GM20000 (cell line): Measurements from ENCODE around the gene NECAB3.

ENCODE experiments used
- DNase-seq: peaks from one replicate; pipeline ENCODE4 v3.0.0; 2012; ENCODE audit warnings: low spot score
- CTCF ChIP-seq: IDR thresholded peaks from 2 replicates; pipeline ENCODE4 v1.5.1; 2012; ENCODE audit warnings: mild to moderate bottlenecking, control low read depth; ENCODE audit errors: extremely low read depth, missing control alignments

The NECAB3 gene

GRCh38 chr20:33686100-33686983 lies 12.1 kb upstream of the NECAB3 start, which contains the start of gene E2F1:
TSS of gene E2F1 (minus strand) at chr20:33686385. CDS start at chr20:33686264, 121 bp downstream.
- peak; percentile 99 for DNase-seq
- TF ChIP-seq CTCF, result no peak

GRCh38 chr20:33685328-33686099 lies 11.3 kb upstream of the NECAB3 start:
- no peak for TF ChIP-seq CTCF
- DNase-seq, result peak; percentile 86

GRCh38 chr20:33684533-33685327 lies 10.5 kb upstream of the NECAB3 start:
- DNase-seq, result no peak
- TF ChIP-seq CTCF, result no peak

- DNase-seq, result no peak
- TF ChIP-seq CTCF, result no peak
Observed at GRCh38 chr20:33681728-33682353, 7.6 kb upstream of the NECAB3 start.

- no peak for TF ChIP-seq CTCF
- no peak for DNase-seq
Observed at GRCh38 chr20:33681288-33681687, 7.1 kb upstream of the NECAB3 start.

- no peak for DNase-seq
- TF ChIP-seq CTCF, result no peak
Observed at GRCh38 chr20:33680686-33681085, 6.5 kb upstream of the NECAB3 start.
